Lower leg skin (tissue), 4 donors: ENCODE results near the gene PSMD8. TPM values are rescaled to one million over a fixed set of nuclear protein-coding genes. Genes with fewer than 3 reads are reported as not detected.

Experiments used
- total RNA-seq, 4 donors: library from RNA; depleted of rRNA; stranded (reverse); fragments of >200 nt; gene quantifications; one replicate each; pipeline ENCODE4 v1.1.0, GENCODE V29; 2016

Gene PSMD8
- total RNA-seq, 4 donors from 2014 or later = 222 to 319 (median 311) TPM

Other genes with a start within 250 kb of the PSMD8 start
- gene DPF1, start 150.3 kb upstream of the PSMD8 start, total RNA-seq = not detected
- 10 to 100 TPM in 1 of 4 donors, 1 to 10 TPM in 3; 3.8 to 19.6 (median 7.1) TPM for gene PPP1R14A, start 118.2 kb upstream of the PSMD8 start, total RNA-seq
- gene SPINT2, start 110.0 kb upstream of the PSMD8 start, total RNA-seq = 100 to 1,000 TPM; 401 to 505 (median 497) TPM
- gene C19orf33, start 70.3 kb upstream of the PSMD8 start, total RNA-seq = 100 to 1,000 TPM; 373 to 601 (median 426) TPM
- gene YIF1B, start 58.6 kb upstream of the PSMD8 start, total RNA-seq = 10 to 100 TPM; 14.1 to 38.5 (median 25.5) TPM
- gene KCNK6, start 54.7 kb upstream of the PSMD8 start, total RNA-seq = 10 to 100 TPM; 20.7 to 29.6 (median 25.5) TPM
- gene CATSPERG, start 38.7 kb upstream of the PSMD8 start, total RNA-seq = 1 to 10 TPM; 2.9 to 8.7 (median 5.1) TPM
- gene GGN, start 13.5 kb downstream of the PSMD8 start, total RNA-seq = 1 to 10 TPM in 3 of 4 donors, under 1 TPM in 1; 0.36 to 1.9 (median 1.5) TPM
- gene SPRED3, start 14.1 kb downstream of the PSMD8 start, total RNA-seq = 1 to 10 TPM in 2 of 4 donors, under 1 TPM in 2; 0.34 to 1.9 (median 1.1) TPM
- 10 to 100 TPM; 53.6 to 68.5 (median 60.7) TPM for gene FAM98C, start 28.5 kb downstream of the PSMD8 start, total RNA-seq
- gene RASGRP4, start 51.6 kb downstream of the PSMD8 start, total RNA-seq = 1 to 10 TPM; 1.3 to 2.3 (median 1.7) TPM
- 10 to 100 TPM in 3 of 4 donors, 1 to 10 TPM in 1; 8.4 to 35.1 (median 16.6) TPM for gene RYR1, start 59.1 kb downstream of the PSMD8 start, total RNA-seq
- gene MAP4K1, start 243.4 kb downstream of the PSMD8 start, total RNA-seq = 1 to 10 TPM in 3 of 4 donors, under 1 TPM in 1; 0.80 to 9.8 (median 5.6) TPM
- 100 to 1,000 TPM; 417 to 543 (median 453) TPM for gene EIF3K, start 244.6 kb downstream of the PSMD8 start, total RNA-seq